Activated T-cell treated with anti-CD3 and anti-CD28 coated beads, Interleukin-2, amount 50 U/mL, for 72 hours (primary cell): ENCODE measurements around the gene CAGE1. TPM values are rescaled to one million over a fixed set of nuclear protein-coding genes. Genes with fewer than 3 reads are reported as not detected.

ENCODE experiments used
- total RNA-seq, 2 donors: library from RNA; stranded (reverse); gene quantifications; one replicate each; pipeline ENCODE4 v1.2.3, GENCODE V29; 2022

Gene CAGE1
- total RNA-seq, 2 donors from 2014 or later: 0.25 to 0.31 TPM

Other genes with a start within 250 kb of the CAGE1 start
- 100 to 1,000 TPM; 127 to 154 TPM for gene SSR1, start 76.5 kb downstream of the CAGE1 start, total RNA-seq
- gene RIOK1, start 66 bp upstream of the CAGE1 start, total RNA-seq: 10 to 100 TPM; 41.9 to 43.6 TPM
- gene DSP, start 151.9 kb upstream of the CAGE1 start, total RNA-seq: under 1 TPM; 0.32 to 0.48 TPM
- 10 to 100 TPM; 23.8 to 26.9 TPM for gene SNRNP48, start 200.5 kb upstream of the CAGE1 start, total RNA-seq